Measurements from ENCODE around the gene MYH14.

Gene MYH14

DNA sequence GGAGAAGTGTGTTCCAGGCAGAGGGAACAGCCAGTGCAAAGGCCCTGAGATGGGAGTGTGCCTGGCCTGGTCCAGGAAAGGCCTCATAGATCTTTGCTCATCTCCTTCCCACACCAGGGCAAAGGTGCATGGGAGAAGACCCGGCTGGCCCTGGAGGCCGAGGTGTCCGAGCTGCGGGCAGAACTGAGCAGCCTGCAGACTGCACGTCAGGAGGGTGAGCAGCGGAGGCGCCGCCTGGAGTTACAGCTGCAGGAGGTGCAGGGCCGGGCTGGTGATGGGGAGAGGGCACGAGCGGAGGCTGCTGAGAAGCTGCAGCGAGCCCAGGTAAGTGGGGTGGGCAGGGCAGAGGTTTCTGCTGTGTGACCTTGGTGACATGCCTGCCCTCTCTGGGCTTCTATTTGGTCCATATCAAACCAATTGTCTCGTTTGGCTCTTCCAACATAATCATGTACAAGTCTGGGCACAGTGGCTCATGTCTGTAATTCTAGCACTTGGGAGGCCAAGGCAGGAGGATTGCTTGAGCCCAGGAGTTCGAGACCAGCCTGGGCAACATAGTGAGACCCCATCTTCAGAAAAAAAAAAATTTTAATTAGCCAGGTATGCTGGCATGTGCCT is 74.7 kb downstream of the MYH14 start:
- Histone ChIP-seq H3K36me3 (ENCODE audit: control insufficient read depth, insufficient read depth, low read length, severe bottlenecking) (no peaks in the 10 kb centered on the region), H3K4me1 (ENCODE audit: control insufficient read depth, insufficient read depth, low read length) (no peaks in the 10 kb centered on the region), H3K9ac (ENCODE audit: low read length) (no peak overlapping the region), H3K4me3 (ENCODE audit: low read length) (no peak overlapping the region), H3K27me3 (replicated peaks; ENCODE audit: control insufficient read depth, insufficient read depth, low read length) (peaks cover 15% of the 10 kb centered on the region), H3K9me3 (ENCODE audit: control insufficient read depth, low read length) (no peaks in the 10 kb centered on the region)
- no peak for DNase-seq (ENCODE audit: low read depth)

DNA sequence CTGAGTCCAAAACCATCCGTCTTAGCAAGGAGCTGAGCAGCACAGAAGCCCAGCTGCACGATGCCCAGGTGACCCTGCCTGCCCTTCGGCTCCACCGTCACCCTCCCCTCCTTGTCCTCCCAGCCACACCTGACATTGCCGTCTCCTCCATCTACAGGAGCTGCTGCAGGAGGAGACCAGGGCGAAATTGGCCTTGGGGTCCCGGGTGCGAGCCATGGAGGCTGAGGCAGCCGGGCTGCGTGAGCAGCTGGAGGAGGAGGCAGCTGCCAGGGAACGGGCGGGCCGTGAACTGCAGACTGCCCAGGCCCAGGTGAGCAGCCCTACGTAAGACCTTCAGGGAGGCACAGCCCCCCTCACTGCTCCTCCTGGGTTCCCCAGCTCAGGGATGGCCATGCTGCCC is 76.7 kb downstream of the MYH14 start:
- peaks cover 13% of the 10 kb centered on the region for H3K27me3 ChIP-seq (replicated peaks; ENCODE audit: control insufficient read depth, insufficient read depth, low read length)
- DNase-seq (ENCODE audit: low read depth): no peak
- no peaks in the 10 kb centered on the region for H3K4me1 ChIP-seq (ENCODE audit: control insufficient read depth, insufficient read depth, low read length)
- no peak overlapping the region for H3K4me3 ChIP-seq (ENCODE audit: low read length)
- H3K9me3 ChIP-seq (ENCODE audit: control insufficient read depth, low read length): peaks cover under 1% of the 10 kb centered on the region
- H3K9ac ChIP-seq (ENCODE audit: low read length): no peak overlapping the region
- H3K36me3 ChIP-seq (ENCODE audit: control insufficient read depth, insufficient read depth, low read length, severe bottlenecking): no peaks in the 10 kb centered on the region

DNA sequence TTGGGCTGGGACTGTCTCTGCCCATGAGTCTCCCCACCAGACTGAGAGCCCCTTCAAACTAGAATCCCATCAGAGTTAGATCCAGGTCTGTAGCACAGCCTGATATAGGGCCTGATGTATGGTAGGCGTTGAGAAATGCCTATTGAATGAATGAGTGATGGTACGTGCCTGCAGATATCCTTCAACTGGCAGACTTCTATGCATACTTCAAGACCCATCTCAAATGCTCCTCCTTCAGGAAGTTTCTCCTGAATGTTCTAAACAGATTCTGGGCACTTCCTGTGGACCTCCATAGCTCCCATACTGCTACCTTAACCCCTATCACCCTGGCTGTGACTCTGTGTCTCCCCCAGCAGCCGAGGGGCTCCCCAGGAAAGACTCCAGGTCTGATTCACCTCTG is 77.6 kb downstream of the MYH14 start:
- H3K4me1 ChIP-seq (ENCODE audit: control insufficient read depth, insufficient read depth, low read length): no peaks in the 10 kb centered on the region
- H3K4me3 ChIP-seq (ENCODE audit: low read length): no peak overlapping the region
- peaks cover 6% of the 10 kb centered on the region for H3K27me3 ChIP-seq (replicated peaks; ENCODE audit: control insufficient read depth, insufficient read depth, low read length)
- no peak overlapping the region for H3K9ac ChIP-seq (ENCODE audit: low read length)
- peaks cover under 1% of the 10 kb centered on the region for H3K36me3 ChIP-seq (ENCODE audit: control insufficient read depth, insufficient read depth, low read length, severe bottlenecking)
- peaks cover 9% of the 10 kb centered on the region for H3K9me3 ChIP-seq (ENCODE audit: control insufficient read depth, low read length)
- no peak for DNase-seq (ENCODE audit: low read depth)

DNA sequence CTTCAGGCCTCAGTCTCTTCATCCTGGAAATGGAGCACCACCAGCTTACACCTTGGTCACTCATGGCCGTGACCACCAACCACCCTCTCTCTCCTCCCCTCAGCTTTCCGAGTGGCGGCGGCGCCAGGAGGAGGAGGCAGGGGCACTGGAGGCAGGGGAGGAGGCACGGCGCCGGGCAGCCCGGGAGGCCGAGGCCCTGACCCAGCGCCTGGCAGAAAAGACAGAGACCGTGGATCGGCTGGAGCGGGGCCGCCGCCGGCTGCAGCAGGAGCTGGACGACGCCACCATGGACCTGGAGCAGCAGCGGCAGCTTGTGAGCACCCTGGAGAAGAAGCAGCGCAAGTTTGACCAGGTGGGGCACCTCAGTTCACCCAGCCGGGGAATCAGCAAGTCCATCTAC is 78.1 kb downstream of the MYH14 start:
- Histone ChIP-seq H3K4me3 (ENCODE audit: low read length) (no peak overlapping the region), H3K36me3 (ENCODE audit: control insufficient read depth, insufficient read depth, low read length, severe bottlenecking) (peaks cover 5% of the 10 kb centered on the region), H3K9ac (ENCODE audit: low read length) (no peak overlapping the region), H3K9me3 (ENCODE audit: control insufficient read depth, low read length) (peaks cover 14% of the 10 kb centered on the region), H3K27me3 (replicated peaks; ENCODE audit: control insufficient read depth, insufficient read depth, low read length) (peaks cover 6% of the 10 kb centered on the region), H3K4me1 (ENCODE audit: control insufficient read depth, insufficient read depth, low read length) (no peaks in the 10 kb centered on the region)
- DNase-seq (ENCODE audit: low read depth): no peak

DNA sequence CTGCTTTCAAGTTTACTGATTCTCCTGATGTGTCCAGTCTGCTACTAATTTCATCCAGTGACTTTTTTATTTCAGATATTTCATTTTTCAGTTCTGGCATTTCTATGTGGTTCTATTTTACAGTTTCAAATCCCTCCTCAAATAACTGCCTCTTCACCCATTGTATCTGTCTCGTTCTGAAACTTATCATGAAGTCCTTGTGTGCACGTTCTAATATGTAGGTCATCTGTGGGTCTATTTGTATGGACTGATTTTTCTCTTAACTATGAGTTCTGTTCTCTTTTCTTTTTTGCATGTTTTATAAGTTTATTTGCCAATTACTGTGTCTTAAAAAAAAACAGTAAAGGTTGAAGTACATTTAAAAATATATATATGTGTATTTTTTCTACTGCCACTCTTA is 82.4 kb downstream of the MYH14 start:
- H3K27me3 ChIP-seq (replicated peaks; ENCODE audit: control insufficient read depth, insufficient read depth, low read length): peaks cover 2% of the 10 kb centered on the region
- no peaks in the 10 kb centered on the region for H3K4me1 ChIP-seq (ENCODE audit: control insufficient read depth, insufficient read depth, low read length)
- H3K9me3 ChIP-seq (ENCODE audit: control insufficient read depth, low read length): peaks cover 37% of the 10 kb centered on the region
- peaks cover 18% of the 10 kb centered on the region for H3K36me3 ChIP-seq (ENCODE audit: control insufficient read depth, insufficient read depth, low read length, severe bottlenecking)
- no peak for DNase-seq (ENCODE audit: low read depth)
- H3K4me3 ChIP-seq (ENCODE audit: low read length): no peak overlapping the region
- H3K9ac ChIP-seq (ENCODE audit: low read length): no peak overlapping the region

DNA sequence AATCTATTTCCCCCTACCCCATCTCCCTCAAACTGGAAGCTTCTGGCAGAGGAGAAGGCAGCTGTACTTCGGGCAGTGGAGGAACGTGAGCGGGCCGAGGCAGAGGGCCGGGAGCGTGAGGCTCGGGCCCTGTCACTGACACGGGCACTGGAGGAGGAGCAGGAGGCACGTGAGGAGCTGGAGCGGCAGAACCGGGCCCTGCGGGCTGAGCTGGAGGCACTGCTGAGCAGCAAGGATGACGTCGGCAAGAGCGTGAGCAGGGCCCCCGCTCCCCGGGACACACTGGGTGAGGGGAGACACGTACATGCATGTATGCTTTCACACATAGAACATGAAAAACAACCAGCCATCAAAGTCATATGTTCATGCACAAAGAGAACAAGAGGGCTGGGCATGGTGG is 83.0 kb downstream of the MYH14 start:
- H3K9ac ChIP-seq (ENCODE audit: low read length): no peak overlapping the region
- no peaks in the 10 kb centered on the region for H3K4me1 ChIP-seq (ENCODE audit: control insufficient read depth, insufficient read depth, low read length)
- DNase-seq (ENCODE audit: low read depth): no peak
- peaks cover 18% of the 10 kb centered on the region for H3K36me3 ChIP-seq (ENCODE audit: control insufficient read depth, insufficient read depth, low read length, severe bottlenecking)
- H3K9me3 ChIP-seq (ENCODE audit: control insufficient read depth, low read length): peaks cover 37% of the 10 kb centered on the region
- H3K4me3 ChIP-seq (ENCODE audit: low read length): no peak overlapping the region
- H3K27me3 ChIP-seq (replicated peaks; ENCODE audit: control insufficient read depth, insufficient read depth, low read length): peaks cover 2% of the 10 kb centered on the region

DNA sequence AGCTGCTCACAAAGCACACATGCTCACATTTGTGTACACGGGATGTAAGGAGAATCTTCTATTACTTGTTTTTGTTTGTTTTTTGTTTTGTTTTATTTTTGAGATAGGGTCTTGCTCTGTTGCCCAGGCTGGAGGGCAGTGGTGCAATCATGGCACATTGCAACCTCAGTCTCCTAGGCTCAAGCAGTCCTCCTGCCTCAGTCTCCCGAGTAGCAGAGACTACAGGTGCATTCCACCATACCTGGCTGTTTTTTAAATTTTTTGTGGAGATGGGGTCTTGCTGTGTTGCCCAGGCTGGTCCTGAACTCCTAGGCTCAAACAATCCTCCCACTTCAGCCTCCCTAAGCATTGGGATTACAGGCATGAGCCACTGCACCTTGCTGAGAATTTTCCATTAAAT is 83.9 kb downstream of the MYH14 start:
- Histone ChIP-seq H3K4me1 (ENCODE audit: control insufficient read depth, insufficient read depth, low read length) (no peaks in the 10 kb centered on the region), H3K4me3 (ENCODE audit: low read length) (no peak overlapping the region), H3K9me3 (ENCODE audit: control insufficient read depth, low read length) (peaks cover 37% of the 10 kb centered on the region), H3K27me3 (replicated peaks; ENCODE audit: control insufficient read depth, insufficient read depth, low read length) (peaks cover 2% of the 10 kb centered on the region), H3K36me3 (ENCODE audit: control insufficient read depth, insufficient read depth, low read length, severe bottlenecking) (peaks cover 18% of the 10 kb centered on the region), H3K9ac (ENCODE audit: low read length) (no peak overlapping the region)
- no peak for DNase-seq (ENCODE audit: low read depth)

DNA sequence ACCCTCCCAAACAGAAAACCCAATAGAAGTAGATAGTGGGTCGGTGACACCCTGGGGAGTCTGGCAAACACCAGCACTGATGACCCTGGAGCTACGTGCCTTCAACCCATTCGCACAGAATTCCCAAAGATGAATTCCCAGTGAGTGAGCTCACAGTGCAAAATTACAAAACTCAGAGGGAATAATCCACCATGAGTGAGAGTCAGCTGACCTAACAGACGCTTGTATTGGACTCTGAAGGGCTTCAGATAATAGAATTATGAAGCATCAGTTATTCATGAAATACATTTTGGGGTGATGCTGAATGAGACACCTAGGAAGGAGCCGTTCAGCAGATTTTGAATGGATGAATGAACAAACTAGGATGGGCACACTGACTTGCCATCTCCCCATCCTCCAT is 85.5 kb downstream of the MYH14 start:
- no peak overlapping the region for H3K4me3 ChIP-seq (ENCODE audit: low read length)
- DNase-seq (ENCODE audit: low read depth): no peak
- H3K36me3 ChIP-seq (ENCODE audit: control insufficient read depth, insufficient read depth, low read length, severe bottlenecking): peaks cover 18% of the 10 kb centered on the region
- peaks cover 37% of the 10 kb centered on the region for H3K9me3 ChIP-seq (ENCODE audit: control insufficient read depth, low read length)
- H3K9ac ChIP-seq (ENCODE audit: low read length): no peak overlapping the region
- no peaks in the 10 kb centered on the region for H3K4me1 ChIP-seq (ENCODE audit: control insufficient read depth, insufficient read depth, low read length)
- H3K27me3 ChIP-seq (replicated peaks; ENCODE audit: control insufficient read depth, insufficient read depth, low read length): peaks cover 2% of the 10 kb centered on the region

DNA sequence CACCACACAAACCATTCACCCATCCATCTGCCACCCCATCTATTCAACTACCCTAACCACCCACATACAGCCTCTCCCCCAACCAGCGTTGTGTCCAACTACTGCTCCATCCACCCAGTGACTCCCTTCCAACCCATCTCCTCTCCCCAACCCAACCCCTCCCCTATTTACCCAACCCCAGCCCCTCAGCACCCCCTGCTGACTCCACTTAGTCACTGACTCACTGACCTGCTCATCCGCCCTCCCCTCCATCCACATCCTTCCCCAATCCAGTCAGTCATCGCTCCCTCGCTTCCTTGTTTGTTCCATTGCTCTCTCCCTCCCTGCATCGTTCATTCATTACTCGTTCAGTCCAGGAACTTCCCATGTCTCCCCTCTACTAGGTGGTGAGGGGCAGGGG is 86.6 kb downstream of the MYH14 start:
- H3K9me3 ChIP-seq (ENCODE audit: control insufficient read depth, low read length): peaks cover 37% of the 10 kb centered on the region
- H3K27me3 ChIP-seq (replicated peaks; ENCODE audit: control insufficient read depth, insufficient read depth, low read length): peaks cover 2% of the 10 kb centered on the region
- H3K36me3 ChIP-seq (ENCODE audit: control insufficient read depth, insufficient read depth, low read length, severe bottlenecking): peaks cover 18% of the 10 kb centered on the region
- H3K4me3 ChIP-seq (ENCODE audit: low read length): no peak overlapping the region
- H3K4me1 ChIP-seq (ENCODE audit: control insufficient read depth, insufficient read depth, low read length): no peaks in the 10 kb centered on the region
- no peak overlapping the region for H3K9ac ChIP-seq (ENCODE audit: low read length)
- no peak for DNase-seq (ENCODE audit: low read depth)

DNA sequence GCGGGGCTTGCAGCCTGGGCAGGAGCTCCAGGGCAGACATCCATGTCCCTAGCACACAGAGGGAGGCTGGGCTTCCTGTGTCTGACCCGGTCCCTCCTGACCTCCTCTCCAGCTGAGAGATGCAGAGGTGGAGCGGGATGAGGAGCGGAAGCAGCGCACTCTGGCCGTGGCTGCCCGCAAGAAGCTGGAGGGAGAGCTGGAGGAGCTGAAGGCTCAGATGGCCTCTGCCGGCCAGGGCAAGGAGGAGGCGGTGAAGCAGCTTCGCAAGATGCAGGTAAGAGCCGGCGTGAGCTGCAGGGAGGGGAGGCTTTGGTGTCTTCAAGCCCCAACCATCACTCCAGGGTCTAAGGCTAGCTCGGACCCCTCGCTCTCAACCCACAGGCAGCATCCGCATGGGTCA is 87.4 kb downstream of the MYH14 start:
- Histone ChIP-seq H3K27me3 (replicated peaks; ENCODE audit: control insufficient read depth, insufficient read depth, low read length) (peaks cover 2% of the 10 kb centered on the region), H3K9ac (ENCODE audit: low read length) (no peak overlapping the region), H3K4me3 (ENCODE audit: low read length) (no peak overlapping the region), H3K36me3 (ENCODE audit: control insufficient read depth, insufficient read depth, low read length, severe bottlenecking) (peaks cover 18% of the 10 kb centered on the region), H3K9me3 (ENCODE audit: control insufficient read depth, low read length) (peaks cover 30% of the 10 kb centered on the region), H3K4me1 (ENCODE audit: control insufficient read depth, insufficient read depth, low read length) (no peaks in the 10 kb centered on the region)
- DNase-seq (ENCODE audit: low read depth): no peak

DNA sequence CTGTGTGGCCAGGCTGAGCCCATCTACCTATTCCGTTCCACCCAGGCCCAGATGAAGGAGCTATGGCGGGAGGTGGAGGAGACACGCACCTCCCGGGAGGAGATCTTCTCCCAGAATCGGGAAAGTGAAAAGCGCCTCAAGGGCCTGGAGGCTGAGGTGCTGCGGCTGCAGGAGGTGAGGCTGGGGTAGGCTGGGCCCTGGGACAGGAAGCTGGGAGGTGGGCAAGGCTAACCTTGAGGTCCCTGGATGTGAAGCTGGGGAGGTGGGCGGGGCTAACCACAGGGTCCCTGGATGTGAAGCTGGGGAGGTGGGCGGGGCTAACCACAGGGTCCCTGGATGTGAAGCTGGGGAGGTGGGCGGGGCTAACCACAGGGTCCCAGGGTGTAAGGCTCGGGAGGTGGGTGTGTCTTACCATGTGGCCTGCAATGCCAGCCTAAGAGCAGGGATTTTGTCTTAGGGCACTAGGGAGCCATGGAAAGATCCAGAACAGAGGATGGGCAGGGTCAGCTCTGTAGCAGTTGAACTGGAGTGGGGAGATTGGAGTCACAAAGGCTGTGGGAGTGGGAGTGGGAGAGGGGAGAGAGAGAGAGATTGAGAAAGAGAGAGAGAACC is 88.9 kb downstream of the MYH14 start:
- no peak for DNase-seq (ENCODE audit: low read depth)
- Histone ChIP-seq H3K4me1 (ENCODE audit: control insufficient read depth, insufficient read depth, low read length) (no peaks in the 10 kb centered on the region), H3K9ac (ENCODE audit: low read length) (no peak overlapping the region), H3K27me3 (replicated peaks; ENCODE audit: control insufficient read depth, insufficient read depth, low read length) (peaks cover 2% of the 10 kb centered on the region), H3K9me3 (ENCODE audit: control insufficient read depth, low read length) (peaks cover 15% of the 10 kb centered on the region), H3K36me3 (ENCODE audit: control insufficient read depth, insufficient read depth, low read length, severe bottlenecking) (peaks cover 7% of the 10 kb centered on the region), H3K4me3 (ENCODE audit: low read length) (no peak overlapping the region)

All from adipocyte (in vitro differentiated cells).